GM21825 (cell line): Measurements from ENCODE around the gene SDC4.

ENCODE experiments used
- ATAC-seq: cut with Tn5 transposase; IDR thresholded peaks from one replicate; pipeline ENCODE4 v1.9.1; 2021; ENCODE audit warnings: mild to moderate bottlenecking, moderate library complexity; ENCODE audit not compliant: unreplicated experiment

The SDC4 gene

DNA sequence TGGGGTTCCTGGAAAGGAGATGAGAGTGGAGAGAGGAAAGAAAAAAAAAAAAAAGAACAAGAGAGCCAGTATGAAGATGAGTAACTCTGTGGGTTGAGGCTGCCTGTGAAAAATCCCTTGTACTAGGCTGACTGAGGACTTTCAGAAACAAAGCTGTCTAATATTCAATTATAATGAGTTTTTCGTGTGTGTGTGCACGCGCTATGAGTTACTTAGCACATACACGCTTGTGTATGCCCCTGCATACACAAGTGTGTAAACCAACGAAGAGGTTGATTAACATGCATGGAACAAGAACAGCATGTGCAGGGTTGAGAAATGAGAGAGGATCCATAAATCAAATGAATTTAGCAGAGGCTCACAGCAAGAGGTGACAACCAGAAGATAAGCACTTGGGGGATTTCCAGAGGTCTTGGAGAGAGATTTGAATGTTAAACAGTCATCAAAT is 46.4 kb downstream of the SDC4 start:
- ATAC-seq: no peak

DNA sequence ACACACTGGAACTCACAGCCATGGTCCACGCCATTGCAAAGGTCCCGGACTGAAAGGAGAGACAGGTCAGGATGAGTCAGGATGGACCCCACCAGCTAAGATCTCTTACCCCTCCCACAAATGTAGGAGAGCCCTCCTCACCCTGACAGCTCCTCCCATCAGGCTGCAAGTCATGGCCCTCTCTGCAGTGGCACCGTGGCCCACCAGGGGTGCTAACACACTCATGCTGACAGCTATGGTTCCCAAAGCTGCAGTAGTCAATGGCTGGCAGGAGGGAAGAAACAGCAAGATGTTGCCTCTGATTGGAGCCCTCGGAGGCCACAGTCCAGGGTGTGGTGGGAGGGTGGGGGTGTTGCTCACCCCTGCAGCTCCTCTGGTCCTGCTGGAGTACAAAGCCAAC is 47.3 kb downstream of the SDC4 start:
- no peak for ATAC-seq

DNA sequence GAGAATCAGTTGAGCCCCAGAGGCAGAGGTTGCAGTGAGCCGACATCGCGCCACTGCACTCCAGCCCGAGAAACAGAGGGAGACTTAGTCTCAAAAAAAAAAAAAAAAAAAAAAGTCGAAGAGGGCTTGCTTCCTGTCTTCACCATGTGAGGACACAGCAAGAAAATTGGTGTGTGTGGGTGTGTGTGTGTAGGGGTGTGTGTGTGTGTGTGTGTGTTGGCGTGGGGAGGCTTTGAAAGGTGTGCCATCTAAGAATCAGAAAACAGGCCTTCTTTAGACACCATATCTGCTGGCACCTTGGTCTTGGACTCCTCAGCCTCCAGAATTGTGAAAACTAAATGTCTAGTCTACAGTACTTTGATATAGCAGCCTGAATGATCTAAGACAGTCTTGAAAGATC is 48.4 kb downstream of the SDC4 start:
- no peak for ATAC-seq

GRCh38 chr20:45297786-45298497 is 50.3 kb downstream of the SDC4 start:
- no peak for ATAC-seq

GRCh38 chr20:45294659-45295058 is 53.6 kb downstream of the SDC4 start:
- ATAC-seq: no peak

DNA sequence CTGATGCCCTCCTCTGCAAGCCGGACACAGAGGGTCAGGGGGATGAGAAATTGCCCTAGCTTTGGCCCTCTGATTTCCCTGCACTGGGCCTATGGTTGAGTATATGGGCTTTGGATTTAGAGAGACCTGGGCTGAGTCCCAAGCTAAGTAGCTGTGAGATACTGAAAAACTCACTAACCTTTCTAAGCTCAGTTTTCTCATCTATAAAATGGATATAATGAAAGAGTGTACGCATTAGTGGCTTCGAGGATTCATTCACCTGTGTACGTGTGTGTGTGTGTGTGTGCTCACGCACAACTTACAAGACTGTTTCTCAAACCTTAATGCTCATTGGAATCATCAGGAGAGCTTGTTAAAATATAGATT is 54.2 kb downstream of the SDC4 start:
- ATAC-seq: no peak

DNA sequence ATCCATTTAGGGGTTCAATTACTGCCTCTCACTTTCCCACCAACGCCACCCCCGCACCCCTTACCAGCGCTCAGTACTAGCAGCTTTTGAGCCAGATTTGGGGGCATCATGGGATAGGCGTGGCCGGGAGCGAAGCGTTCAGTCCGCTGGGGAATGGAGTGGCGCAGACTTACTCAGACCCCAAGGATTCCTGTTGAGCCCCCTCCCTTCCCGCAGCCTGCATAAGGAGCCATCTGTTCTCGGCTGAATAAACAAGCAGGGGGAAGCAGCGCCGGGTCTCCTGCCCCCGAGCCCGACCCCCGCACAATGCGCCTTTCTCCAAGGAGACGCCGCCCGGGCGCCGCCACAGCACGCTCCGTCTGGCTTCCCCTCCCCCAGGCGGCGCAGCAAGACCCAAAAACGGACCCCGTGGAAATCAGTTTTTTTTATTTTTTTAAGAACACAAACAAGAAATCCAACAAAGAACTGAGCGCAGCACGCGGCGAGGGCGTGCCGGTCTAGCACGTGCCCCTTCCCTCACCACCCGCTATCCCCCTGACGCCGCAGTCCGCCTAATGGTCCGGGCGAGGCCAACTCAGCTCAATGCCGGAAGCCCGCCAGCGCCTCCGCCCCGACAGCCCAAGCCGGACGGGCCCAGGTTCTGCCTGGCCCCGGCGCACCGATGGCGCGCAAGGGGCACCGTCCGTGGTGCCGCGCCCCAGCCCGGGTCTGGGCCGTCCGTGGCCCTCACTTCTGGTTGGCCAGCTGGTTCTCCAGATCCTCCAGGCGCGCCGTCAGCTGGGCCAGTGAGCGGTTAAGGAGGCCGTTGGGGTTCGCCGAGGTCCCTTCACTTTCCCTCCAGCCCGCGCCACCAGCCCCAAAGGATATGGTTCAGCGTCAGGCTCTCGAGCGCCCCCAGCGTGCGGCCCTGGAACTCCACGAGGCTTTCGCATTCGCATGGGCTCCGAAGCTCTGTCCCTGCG is 54.9 kb downstream of the SDC4 start:
- ATAC-seq: peak; percentile 50

DNA sequence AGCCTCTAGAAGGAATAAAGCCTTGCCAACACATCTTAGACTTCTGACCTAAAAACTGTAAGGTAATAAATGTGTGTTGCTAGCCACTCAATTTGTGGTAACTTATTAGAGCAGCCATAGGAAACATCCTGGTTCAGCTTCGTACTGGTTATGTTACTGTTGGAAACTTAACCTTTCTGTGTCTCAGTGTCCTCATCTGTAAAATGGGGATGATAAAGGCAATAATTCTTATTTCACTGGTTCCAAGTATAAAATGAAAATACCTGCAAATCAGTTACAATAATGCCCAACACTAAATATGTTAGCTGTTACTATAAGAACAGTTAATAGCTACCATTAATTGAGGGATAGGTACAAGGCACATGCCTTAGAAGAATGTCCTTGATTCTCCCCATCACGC is 55.9 kb downstream of the SDC4 start:
- ATAC-seq: no peak

- no peak for ATAC-seq
Measured at GRCh38 chr20:45291526-45291925, 56.7 kb downstream of the SDC4 start.

GRCh38 chr20:45290677-45291355 is 57.4 kb downstream of the SDC4 start:
- no peak for ATAC-seq

GRCh38 chr20:45289942-45290676 is 58.1 kb downstream of the SDC4 start:
- ATAC-seq: no peak

DNA sequence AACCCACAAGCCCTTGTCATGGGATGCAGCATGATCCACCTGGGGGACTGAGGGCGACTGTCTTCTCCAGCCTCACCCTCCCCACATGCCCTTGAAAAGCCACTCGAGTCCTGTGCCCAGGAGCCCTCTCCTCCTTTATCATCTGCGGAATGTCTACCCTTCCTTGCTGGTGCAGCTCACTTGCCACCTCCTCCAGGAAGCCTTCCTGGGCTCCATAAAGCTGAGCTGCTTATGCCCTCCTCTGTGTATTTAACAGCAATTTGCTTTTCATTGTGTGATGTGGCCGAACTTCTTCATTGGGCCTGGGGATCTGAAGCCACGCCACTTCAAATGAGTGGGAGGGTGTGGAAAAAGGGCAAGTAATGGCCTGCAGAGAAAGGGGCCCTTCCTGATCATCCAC is 59.4 kb downstream of the SDC4 start:
- no peak for ATAC-seq

DNA sequence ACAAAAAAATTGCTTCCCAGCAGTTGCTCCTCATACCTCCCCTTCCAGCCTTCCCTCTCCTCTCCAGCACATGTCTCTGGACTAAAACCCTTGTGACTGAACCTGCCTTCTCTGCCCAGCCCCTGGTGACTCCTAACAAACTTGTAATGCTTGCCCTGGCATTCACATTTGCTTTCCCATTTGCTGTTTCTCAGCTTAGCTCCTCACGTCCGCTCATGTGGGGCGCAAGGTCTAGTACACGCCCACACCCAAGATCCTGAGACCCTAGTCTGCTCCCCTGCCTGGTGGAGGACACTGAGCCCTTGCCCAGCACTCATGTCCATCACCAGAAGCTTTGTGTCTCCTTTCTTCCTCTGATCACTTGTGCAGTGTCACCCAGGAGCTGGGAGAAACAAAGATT is 59.8 kb downstream of the SDC4 start:
- no peak for ATAC-seq

GRCh38 chr20:45283551-45284057 is 64.6 kb downstream of the SDC4 start:
- ATAC-seq: no peak

GRCh38 chr20:45282700-45283550 is 65.3 kb downstream of the SDC4 start:
- ATAC-seq: no peak

DNA sequence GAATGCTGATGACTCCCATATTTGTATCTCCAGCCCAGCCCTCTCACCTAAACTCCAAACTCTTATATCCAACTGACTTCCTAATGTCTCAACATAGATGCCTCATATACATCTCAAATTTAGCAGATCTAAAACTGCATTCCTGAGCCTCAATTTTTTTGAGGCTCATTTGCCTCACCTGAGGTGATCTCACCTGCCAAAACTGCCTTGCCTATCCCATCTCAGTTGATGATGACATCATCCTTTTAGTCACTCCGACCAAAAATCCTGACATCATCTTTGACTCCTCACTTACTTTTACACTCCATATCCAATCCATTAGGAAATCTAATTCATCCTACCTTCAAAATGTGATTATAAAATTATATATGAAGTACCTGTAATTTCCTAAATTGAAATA is 68.2 kb downstream of the SDC4 start:
- ATAC-seq: no peak

- ATAC-seq: no peak
Measured at GRCh38 chr20:45275338-45275737, 72.9 kb downstream of the SDC4 start.
